Upper lobe of right lung (tissue), 1 donor: ENCODE data around the gene NUMBL. TPM values are rescaled to one million over a fixed set of nuclear protein-coding genes. Genes with fewer than 3 reads are reported as not detected.
"Not testable (repeated sequence)": the region's sequence is repeated elsewhere in the genome, so short reads cannot be mapped to it uniquely, and the experiment has no call there.

ENCODE experiments used
- ATAC-seq: fragments of 200-7000 bp; cut with Tn5 transposase; one replicate; pipeline ENCODE4 v1.9.1; 2020; ENCODE audit warnings: mild to moderate bottlenecking, moderate library complexity
- DNase-seq: peaks from one replicate; pipeline ENCODE4 v3.0.0-alpha.2; 2020
- H3K27ac ChIP-seq: fragments of 200-600 bp; one replicate; pipeline ENCODE4 v1.8.0; 2022
- H3K27me3 ChIP-seq: fragments of 200-600 bp; one replicate; pipeline ENCODE4 v1.8.0; 2022; ENCODE audit warnings: mild to moderate bottlenecking
- H3K36me3 ChIP-seq: fragments of 200-600 bp; one replicate; pipeline ENCODE4 v1.8.0; 2022
- H3K4me1 ChIP-seq: fragments of 200-600 bp; one replicate; pipeline ENCODE4 v1.8.0; 2022
- H3K4me3 ChIP-seq: fragments of 200-600 bp; one replicate; pipeline ENCODE4 v1.8.0; 2022; ENCODE audit warnings: mild to moderate bottlenecking
- H3K9me3 ChIP-seq: fragments of 200-600 bp; one replicate; pipeline ENCODE4 v1.8.0; 2022
- CTCF ChIP-seq: fragments of 200-600 bp; IDR thresholded peaks from one replicate; pipeline ENCODE4 v1.8.0; 2022; ENCODE audit warnings: antibody characterized with exemption
- intact Hi-C: fragments of 100-400 bp; cut with DNase I; formaldehyde crosslinking; loops from one replicate; pipeline ENCODE4 v1.11.0; 2022
- total RNA-seq: library from RNA; stranded (reverse); fragmentation: NEBNext Ultra II Directional; extraction: Animal tissue kit (Norgen Biotek cat#: 25700); gene quantifications from one replicate; pipeline ENCODE4 v1.2.1, GENCODE V29; 2021
- donor health status: DM: no; HTN: yes; CAD: no; lungs with severe emphysema.

Gene NUMBL
- total RNA-seq, 1 donor from 2014 or later, result 19.5 TPM

GRCh38 chr19:40626918-40627317 lies 63.5 kb downstream of the NUMBL start:
- intact Hi-C loops, result no loop called here
- Histone ChIP-seq H3K27ac (no peak overlapping the region), H3K4me1 (no peaks in the 10 kb centered on the region), H3K36me3 (peaks cover 25% of the 10 kb centered on the region), H3K9me3 (no peaks in the 10 kb centered on the region), H3K27me3 (no peaks in the 10 kb centered on the region), H3K4me3 (no peak overlapping the region)
- DNase-seq (no peak), ATAC-seq (no peak)
- no peak for TF ChIP-seq CTCF

- Histone ChIP-seq H3K4me1 (no peaks in the 10 kb centered on the region), H3K27me3 (no peaks in the 10 kb centered on the region), H3K4me3 (no peak overlapping the region), H3K9me3 (no peaks in the 10 kb centered on the region), H3K36me3 (peaks cover 35% of the 10 kb centered on the region), H3K27ac (no peak overlapping the region)
- peak; percentile 22 for ATAC-seq
- no peak for TF ChIP-seq CTCF
- intact Hi-C loops, result no loop called here
- no peak for DNase-seq
Observed at GRCh38 chr19:40625406-40626120, 64.9 kb downstream of the NUMBL start.

- ATAC-seq, DNase-seq, H3K27ac ChIP-seq, H3K27me3 ChIP-seq, H3K9me3 ChIP-seq, H3K4me3 ChIP-seq, intact Hi-C loops, H3K4me1 ChIP-seq: not testable (repeated sequence)
- H3K36me3 ChIP-seq, result peaks cover 42% of the 10 kb centered on the region
Observed at GRCh38 chr19:40624369-40625153, 65.9 kb downstream of the NUMBL start.

DNA sequence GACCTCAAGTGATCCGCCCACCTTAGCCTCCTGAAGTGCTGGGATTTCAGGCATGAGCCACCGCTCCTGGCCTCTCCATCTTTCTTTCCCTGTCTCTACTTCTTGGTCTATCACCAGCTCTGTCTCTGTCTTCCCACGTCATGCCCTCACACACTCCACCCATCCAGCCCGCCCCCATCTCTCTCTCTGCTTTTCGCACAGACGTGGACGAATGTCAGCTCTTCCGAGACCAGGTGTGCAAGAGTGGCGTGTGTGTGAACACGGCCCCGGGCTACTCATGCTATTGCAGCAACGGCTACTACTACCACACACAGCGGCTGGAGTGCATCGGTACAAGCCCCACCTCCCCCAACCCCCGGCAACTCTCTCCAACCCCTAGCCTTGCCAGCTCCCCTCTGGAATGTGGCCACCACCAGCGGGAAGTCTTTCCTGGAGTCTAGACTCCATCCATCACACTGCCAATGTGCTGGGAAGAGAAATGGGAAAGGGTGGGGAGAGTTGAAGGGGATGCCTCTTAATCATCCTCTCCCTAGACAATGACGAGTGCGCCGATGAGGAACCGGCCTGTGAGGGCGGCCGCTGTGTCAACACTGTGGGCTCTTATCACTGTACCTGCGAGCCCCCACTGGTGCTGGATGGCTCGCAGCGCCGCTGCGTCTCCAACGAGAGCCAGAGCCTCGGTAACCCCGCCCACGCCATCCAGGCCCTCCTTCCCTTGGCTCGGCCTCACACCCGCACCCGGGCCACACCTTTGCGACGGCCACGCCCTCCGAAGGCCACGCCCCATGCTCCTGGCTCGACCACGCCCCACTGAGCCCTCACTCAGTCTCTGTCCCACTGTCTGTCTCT lies 66.8 kb downstream of the NUMBL start:
- Histone ChIP-seq H3K27me3 (no peaks in the 10 kb centered on the region), H3K9me3 (no peaks in the 10 kb centered on the region), H3K4me3 (no peak overlapping the region), H3K27ac (no peak overlapping the region), H3K36me3 (peaks cover 38% of the 10 kb centered on the region), H3K4me1 (no peaks in the 10 kb centered on the region)
- ATAC-seq (peak; percentile 59), DNase-seq (peak; percentile 77)
- no peak for TF ChIP-seq CTCF
- intact Hi-C loops, result no loop called here

DNA sequence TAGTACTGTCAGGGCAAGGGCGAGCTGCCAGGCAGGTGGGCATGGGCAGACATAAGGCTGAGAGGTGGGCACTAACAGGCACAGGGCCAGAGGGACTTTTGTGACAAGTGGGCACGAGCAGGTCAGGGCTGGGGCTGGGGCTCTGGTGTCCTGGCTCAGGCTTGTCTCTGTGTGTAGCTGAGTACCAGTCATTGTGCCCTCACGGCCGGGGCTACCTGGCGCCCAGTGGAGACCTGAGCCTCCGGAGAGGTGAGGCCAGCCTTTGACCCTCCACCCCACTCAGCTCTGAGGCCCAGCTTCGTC lies 67.7 kb downstream of the NUMBL start:
- Histone ChIP-seq H3K36me3 (peaks cover 34% of the 10 kb centered on the region), H3K4me3 (no peak overlapping the region), H3K27me3 (no peaks in the 10 kb centered on the region), H3K4me1 (no peaks in the 10 kb centered on the region), H3K9me3 (no peaks in the 10 kb centered on the region), H3K27ac (no peak overlapping the region)
- intact Hi-C loops, result no loop called here
- no peak for TF ChIP-seq CTCF
- ATAC-seq, result no peak
- DNase-seq, result no peak
